HG03045 (cell line): ENCODE results near the gene BAG1.

ENCODE experiments used
- ATAC-seq: cut with Tn5 transposase; IDR thresholded peaks from one replicate; pipeline ENCODE4 v1.9.1; 2021; ENCODE audit warnings: mild to moderate bottlenecking, moderate library complexity; ENCODE audit not compliant: unreplicated experiment

Gene BAG1

GRCh38 chr9:33220681-33221567 lies 43.6 kb downstream of the BAG1 start:
- ATAC-seq, result no peak

- ATAC-seq, result no peak
Measured at GRCh38 chr9:33211695-33212393, 52.7 kb downstream of the BAG1 start.

- no peak for ATAC-seq
Measured at GRCh38 chr9:33210006-33210715, 54.3 kb downstream of the BAG1 start.

GRCh38 chr9:33209394-33209793 lies 55.1 kb downstream of the BAG1 start:
- ATAC-seq, result no peak

GRCh38 chr9:33202552-33203201 lies 61.8 kb downstream of the BAG1 start:
- ATAC-seq, result peak; percentile 98
